IgD-negative memory B cell (primary cell): ENCODE data around the gene CHD1. TPM values are rescaled to one million over a fixed set of nuclear protein-coding genes. Genes with fewer than 3 reads are reported as not detected.
"Not testable (repeated sequence)": the region's sequence is repeated elsewhere in the genome, so short reads cannot be mapped to it uniquely, and the experiment has no call there.

ENCODE experiments used
- H3K27ac Mint-ChIP-seq, 3 donors: one replicate each; pipeline ENCODE4 v1.8.0; 2020 to 2022; ENCODE audit warnings: mild to moderate bottlenecking in 3 of 3, mixed read lengths in 3 of 3, moderate library complexity in 1 of 3
- H3K27me3 Mint-ChIP-seq: one replicate; pipeline ENCODE4 v1.8.0; 2021; ENCODE audit warnings: mixed read lengths
- H3K36me3 Mint-ChIP-seq: one replicate; pipeline ENCODE4 v1.8.0; 2020; ENCODE audit warnings: mild to moderate bottlenecking, mixed read lengths
- H3K4me1 Mint-ChIP-seq, 3 donors: one replicate each; pipeline ENCODE4 v1.8.0; 2020 to 2022; ENCODE audit warnings: mixed read lengths in 3 of 3, mild to moderate bottlenecking in 1 of 3
- H3K4me3 Mint-ChIP-seq, 4 donors: one replicate each; pipeline ENCODE4 v1.8.0; 2020 to 2022; ENCODE audit warnings: mild to moderate bottlenecking in 4 of 4, mixed read lengths in 4 of 4, moderate library complexity in 3 of 4
- H3K9me3 Mint-ChIP-seq, 3 donors: one replicate each; pipeline ENCODE4 v1.8.0; 2020 to 2021; ENCODE audit warnings: mixed read lengths in 3 of 3, mild to moderate bottlenecking in 1 of 3
- polyA plus RNA-seq: library from polyadenylated mRNA; unstranded; fragments of 300-500 nt; fragmentation: Illumina TruSeq; gene quantifications from one replicate; pipeline ENCODE4 v1.2.3, GENCODE V29; 2021

The CHD1 gene
- polyA plus RNA-seq, 1 donor from 2014 or later = 13.9 TPM

GRCh38 chr5:98955471-98955870 is 26.7 kb upstream of the CHD1 start:
- not testable (repeated sequence) for H3K4me3 Mint-ChIP-seq, H3K27ac Mint-ChIP-seq, H3K9me3 Mint-ChIP-seq

GRCh38 chr5:98954392-98955028 is 25.7 kb upstream of the CHD1 start:
- Mint-ChIP-seq H3K27me3 (no peaks in the 10 kb centered on the region), H3K4me3 (no peak overlapping the region), H3K9me3 (no peaks in the 10 kb centered on the region), H3K4me1 (no peaks in the 10 kb centered on the region), H3K36me3 (no peaks in the 10 kb centered on the region), H3K27ac (no peak overlapping the region)

More at GRCh38 chr5:98955471-98955870, 26.7 kb upstream of the CHD1 start:
- not testable (repeated sequence) for H3K36me3 Mint-ChIP-seq, H3K4me1 Mint-ChIP-seq, H3K27me3 Mint-ChIP-seq

- Mint-ChIP-seq H3K27me3 (no peaks in the 10 kb centered on the region), H3K9me3 (no peaks in the 10 kb centered on the region), H3K27ac (no peak overlapping the region), H3K4me3 (no peak overlapping the region), H3K36me3 (peaks cover 4% of the 10 kb centered on the region), H3K4me1 (peaks cover 16 to 38% (median 29%) of the 10 kb centered on the region in 3 donors)
Measured at GRCh38 chr5:98942847-98943246, 14.0 kb upstream of the CHD1 start.

- Mint-ChIP-seq H3K27ac (peak overlapping the region in 2 of 3 donors; percentile 10 to 26), H3K27me3 (no peaks in the 10 kb centered on the region), H3K4me1 (peaks cover 16 to 39% (median 29%) of the 10 kb centered on the region in 3 donors)
Measured at GRCh38 chr5:98941131-98941883, 12.5 kb upstream of the CHD1 start.

GRCh38 chr5:98940581-98940980 is 11.8 kb upstream of the CHD1 start:
- H3K36me3 Mint-ChIP-seq = peaks cover 2% of the 10 kb centered on the region
- H3K27ac Mint-ChIP-seq = peak overlapping the region in 2 of 3 donors; percentile 10 to 90
- peaks cover 16 to 37% (median 29%) of the 10 kb centered on the region in 3 donors for H3K4me1 Mint-ChIP-seq
- no peaks in the 10 kb centered on the region for H3K9me3 Mint-ChIP-seq
- H3K4me3 Mint-ChIP-seq = no peak overlapping the region
- H3K27me3 Mint-ChIP-seq = no peaks in the 10 kb centered on the region

More at GRCh38 chr5:98941131-98941883, 12.5 kb upstream of the CHD1 start:
- Mint-ChIP-seq H3K36me3 (peaks cover 4% of the 10 kb centered on the region), H3K9me3 (no peaks in the 10 kb centered on the region), H3K4me3 (no peak overlapping the region)

GRCh38 chr5:98938464-98938863 is 9.7 kb upstream of the CHD1 start:
- H3K27ac Mint-ChIP-seq = peak overlapping the region; percentile 47 to 84 (median 79)
- H3K4me1 Mint-ChIP-seq = peaks cover 29 to 50% (median 43%) of the 10 kb centered on the region in 3 donors
- H3K9me3 Mint-ChIP-seq = no peaks in the 10 kb centered on the region
- no peak overlapping the region for H3K4me3 Mint-ChIP-seq
- peaks cover 4% of the 10 kb centered on the region for H3K36me3 Mint-ChIP-seq
- H3K27me3 Mint-ChIP-seq = peaks cover 1% of the 10 kb centered on the region

- Mint-ChIP-seq H3K36me3 (peaks cover 3% of the 10 kb centered on the region), H3K27me3 (peaks cover 1% of the 10 kb centered on the region), H3K9me3 (no peaks in the 10 kb centered on the region), H3K4me1 (peaks cover 33 to 54% (median 47%) of the 10 kb centered on the region in 3 donors), H3K27ac (peak overlapping the region in 1 of 3 donors; percentile 78), H3K4me3 (no peak overlapping the region)
Measured at GRCh38 chr5:98936948-98937715, 8.3 kb upstream of the CHD1 start.

- H3K27ac Mint-ChIP-seq = peak overlapping the region in 1 of 3 donors; percentile 98
- peaks cover 33 to 62% (median 34%) of the 10 kb centered on the region in 3 donors for H3K4me1 Mint-ChIP-seq
- H3K27me3 Mint-ChIP-seq = peaks cover 1% of the 10 kb centered on the region
Measured at GRCh38 chr5:98935206-98935605, 6.4 kb upstream of the CHD1 start.

GRCh38 chr5:98934546-98934945 is 5.7 kb upstream of the CHD1 start:
- H3K36me3 Mint-ChIP-seq = peaks cover 3% of the 10 kb centered on the region
- H3K4me3 Mint-ChIP-seq = peak overlapping the region in 1 of 4 donors; percentile 76
- peaks cover 30 to 65% (median 38%) of the 10 kb centered on the region in 3 donors for H3K4me1 Mint-ChIP-seq
- peaks cover 1% of the 10 kb centered on the region for H3K27me3 Mint-ChIP-seq
- H3K9me3 Mint-ChIP-seq = no peaks in the 10 kb centered on the region
- peak overlapping the region; percentile 92 to 98 (median 95) for H3K27ac Mint-ChIP-seq

More at GRCh38 chr5:98935206-98935605, 6.4 kb upstream of the CHD1 start:
- H3K36me3 Mint-ChIP-seq = peaks cover 3% of the 10 kb centered on the region
- H3K4me3 Mint-ChIP-seq = no peak overlapping the region
- no peaks in the 10 kb centered on the region for H3K9me3 Mint-ChIP-seq

GRCh38 chr5:98933445-98934072 is 4.8 kb upstream of the CHD1 start:
- Mint-ChIP-seq H3K27ac (peak overlapping the region; percentile 92 to 98 (median 95)), H3K27me3 (peaks cover 1% of the 10 kb centered on the region), H3K36me3 (peaks cover 3% of the 10 kb centered on the region), H3K4me3 (peak overlapping the region; percentile 49 to 85 (median 72)), H3K4me1 (peaks cover 21 to 57% (median 33%) of the 10 kb centered on the region in 3 donors), H3K9me3 (no peaks in the 10 kb centered on the region)

- Mint-ChIP-seq H3K27ac (peak overlapping the region; percentile 100), H3K27me3 (peaks cover 1% of the 10 kb centered on the region), H3K4me1 (peaks cover 23 to 58% (median 40%) of the 10 kb centered on the region in 3 donors), H3K36me3 (peaks cover 3% of the 10 kb centered on the region), H3K9me3 (no peaks in the 10 kb centered on the region), H3K4me3 (peak overlapping the region; percentile 95 to 96 (median 96))
Measured at GRCh38 chr5:98930972-98931762, 2.4 kb upstream of the CHD1 start.

- H3K27me3 Mint-ChIP-seq = peaks cover 1% of the 10 kb centered on the region
- no peaks in the 10 kb centered on the region for H3K9me3 Mint-ChIP-seq
- H3K27ac Mint-ChIP-seq = peak overlapping the region; percentile 100
- H3K4me3 Mint-ChIP-seq = peak overlapping the region; percentile 95 to 96 (median 96)
- peaks cover 24 to 58% (median 41%) of the 10 kb centered on the region in 3 donors for H3K4me1 Mint-ChIP-seq
- peaks cover 6% of the 10 kb centered on the region for H3K36me3 Mint-ChIP-seq
Measured at GRCh38 chr5:98929710-98930298, 997 bp upstream of the CHD1 start.

GRCh38 chr5:98927989-98928872 is 576 bp downstream of the CHD1 start:
- H3K4me1 Mint-ChIP-seq = peaks cover 12 to 48% (median 34%) of the 10 kb centered on the region in 3 donors
- H3K9me3 Mint-ChIP-seq = no peaks in the 10 kb centered on the region
- peak overlapping the region; percentile 95 to 96 (median 96) for H3K4me3 Mint-ChIP-seq
- no peaks in the 10 kb centered on the region for H3K27me3 Mint-ChIP-seq
- peaks cover 3% of the 10 kb centered on the region for H3K36me3 Mint-ChIP-seq
- peak overlapping the region; percentile 100 for H3K27ac Mint-ChIP-seq
